ENCODE results near the gene NUP58. TPM values are rescaled to one million over a fixed set of nuclear protein-coding genes. Genes with fewer than 3 reads are reported as not detected.

NUP58 gene
- total and polyA plus RNA-seq, 2 experiments from 2014 or later: 22.6 to 54.8 TPM

DNA sequence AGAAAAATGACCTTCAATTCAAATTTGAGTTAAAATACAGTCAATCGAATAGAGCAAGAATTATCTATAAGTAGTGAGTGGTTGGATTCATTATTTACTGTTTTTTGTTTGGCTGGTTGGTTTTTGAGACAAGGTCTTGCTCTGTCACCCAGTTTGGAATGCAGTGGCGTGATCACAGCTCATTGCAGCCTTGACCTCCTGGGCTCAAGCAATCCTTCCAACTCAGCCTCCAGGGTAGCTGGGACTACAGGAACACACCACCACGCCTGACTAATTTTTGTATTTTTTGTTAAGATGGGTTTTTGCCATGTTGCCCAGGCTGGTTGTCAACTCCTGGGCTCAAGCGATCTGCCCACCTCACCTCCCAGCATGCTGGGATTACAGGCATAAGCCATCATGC lies 39.2 kb upstream of the NUP58 start:
- H4K20me1 ChIP-seq (ENCODE audit: insufficient read depth): no peaks in the 10 kb centered on the region
- no peaks in the 10 kb centered on the region for H3K27me3 ChIP-seq (replicated peaks; ENCODE audit: insufficient read depth)
- 86 to 92% methylated on average over 4 of the region's 4 CpGs for WGBS, 2 experiments (ENCODE audit: low coverage in 1 of 2, low lambda C conversion rate in 2 of 2, missing lambda C conversion rate in 2 of 2)
- H3K9me2 ChIP-seq (ENCODE audit: insufficient read depth): no peaks in the 10 kb centered on the region
- H3K9ac ChIP-seq: no peak overlapping the region
- no peak for DNase-seq
- in situ Hi-C loops (cut with MboI): no loop called here
- H3K9me3 ChIP-seq (ENCODE audit: low read depth): no peaks in the 10 kb centered on the region
- TF ChIP-seq EZH2phosphoT487 (IDR thresholded peaks at IDR 0.05; ENCODE audit: insufficient read depth, low read depth) (no peak), EZH2 (IDR thresholded peaks at IDR 0.05; ENCODE audit: insufficient read depth, poor library complexity, severe bottlenecking) (no peak)
- no peak overlapping the region for H3K4me2 ChIP-seq (ENCODE audit: unreplicated experiment)
- no peak overlapping the region for H3K4me3 ChIP-seq
- no peak overlapping the region for H2AFZ ChIP-seq
- no peaks in the 10 kb centered on the region for H3K4me1 ChIP-seq (ENCODE audit: insufficient read depth)
- H3F3A ChIP-seq (ENCODE audit: insufficient read depth): no peaks in the 10 kb centered on the region
- no peak overlapping the region for H3K27ac ChIP-seq
- H3K79me2 ChIP-seq (ENCODE audit: insufficient read depth): peaks cover 7% of the 10 kb centered on the region; the same call in 1 of the 2 replicates
- peaks cover 55% of the 10 kb centered on the region for H3K36me3 ChIP-seq (ENCODE audit: low read depth)

DNA sequence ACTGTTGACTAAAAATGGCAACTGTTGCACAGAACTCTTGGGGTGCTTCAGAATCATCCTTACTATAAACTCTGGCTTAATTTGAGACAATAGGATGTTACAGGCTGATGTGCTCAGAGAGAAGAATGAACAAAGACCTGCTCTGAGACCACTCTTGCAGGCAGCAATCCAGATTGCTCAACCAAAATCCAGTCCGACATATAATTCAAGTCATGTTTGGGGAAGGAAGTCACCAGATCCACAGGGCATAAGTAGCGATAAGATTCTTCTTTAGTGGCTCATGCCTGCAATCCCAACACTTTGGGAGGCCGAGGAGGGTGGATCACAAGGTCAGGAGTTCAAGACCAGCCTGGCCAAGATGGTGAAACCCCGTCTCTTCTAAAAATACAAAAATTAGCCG lies 34.7 kb upstream of the NUP58 start:
- H3F3A ChIP-seq (ENCODE audit: insufficient read depth): no peaks in the 10 kb centered on the region
- H3K9ac ChIP-seq: no peak overlapping the region
- no peak overlapping the region for H3K4me3 ChIP-seq
- no peak for DNase-seq
- no peaks in the 10 kb centered on the region for H3K4me1 ChIP-seq (ENCODE audit: insufficient read depth)
- TF ChIP-seq EZH2 (IDR thresholded peaks at IDR 0.05; ENCODE audit: insufficient read depth, poor library complexity, severe bottlenecking) (no peak), EZH2phosphoT487 (IDR thresholded peaks at IDR 0.05; ENCODE audit: insufficient read depth, low read depth) (no peak)
- in situ Hi-C loops (cut with MboI): no loop called here
- no peaks in the 10 kb centered on the region for H3K27me3 ChIP-seq (replicated peaks; ENCODE audit: insufficient read depth)
- no peaks in the 10 kb centered on the region for H3K9me3 ChIP-seq (ENCODE audit: low read depth)
- H3K9me2 ChIP-seq (ENCODE audit: insufficient read depth): no peaks in the 10 kb centered on the region
- no peak overlapping the region for H3K27ac ChIP-seq
- H4K20me1 ChIP-seq (ENCODE audit: insufficient read depth): no peaks in the 10 kb centered on the region
- H2AFZ ChIP-seq: no peak overlapping the region
- WGBS, 2 experiments (ENCODE audit: low coverage in 1 of 2, low lambda C conversion rate in 2 of 2, missing lambda C conversion rate in 2 of 2): 98 to 99% methylated on average over 5 of the region's 5 CpGs
- H3K36me3 ChIP-seq (ENCODE audit: low read depth): peaks cover 30% of the 10 kb centered on the region
- H3K4me2 ChIP-seq (ENCODE audit: unreplicated experiment): no peak overlapping the region
- peaks cover 51% of the 10 kb centered on the region for H3K79me2 ChIP-seq (ENCODE audit: insufficient read depth)

DNA sequence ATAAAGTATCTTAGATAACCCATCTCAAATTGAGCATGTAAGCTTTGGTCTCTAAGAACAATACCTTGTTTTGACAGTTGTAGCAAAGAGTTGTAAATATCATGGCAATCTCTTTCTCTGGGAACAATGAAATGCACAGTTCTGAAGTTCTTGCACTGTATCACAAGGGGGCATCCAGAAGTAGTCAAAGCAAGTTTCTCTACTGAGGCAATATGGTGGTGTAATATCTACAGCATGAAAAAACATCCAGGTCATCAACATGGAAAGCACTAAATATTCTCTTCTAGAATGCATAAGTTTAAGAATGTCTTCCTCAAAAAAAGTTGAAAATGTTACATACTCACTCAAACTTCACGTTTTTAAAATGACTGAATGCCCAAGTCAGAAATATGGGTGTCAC lies 33.7 kb upstream of the NUP58 start:
- TF ChIP-seq EZH2 (IDR thresholded peaks at IDR 0.05; ENCODE audit: insufficient read depth, poor library complexity, severe bottlenecking) (no peak), EZH2phosphoT487 (IDR thresholded peaks at IDR 0.05; ENCODE audit: insufficient read depth, low read depth) (no peak)
- Histone ChIP-seq H3K9ac (no peak overlapping the region), H3K9me2 (ENCODE audit: insufficient read depth) (no peaks in the 10 kb centered on the region), H3K4me1 (ENCODE audit: insufficient read depth) (no peaks in the 10 kb centered on the region), H4K20me1 (ENCODE audit: insufficient read depth) (no peaks in the 10 kb centered on the region), H3K36me3 (ENCODE audit: low read depth) (peaks cover 29% of the 10 kb centered on the region), H3K9me3 (ENCODE audit: low read depth) (no peaks in the 10 kb centered on the region), H3F3A (ENCODE audit: insufficient read depth) (no peaks in the 10 kb centered on the region), H3K27me3 (replicated peaks; ENCODE audit: insufficient read depth) (no peaks in the 10 kb centered on the region), H3K4me2 (ENCODE audit: unreplicated experiment) (no peak overlapping the region), H3K4me3 (no peak overlapping the region), H3K27ac (no peak overlapping the region), H3K79me2 (ENCODE audit: insufficient read depth) (peaks cover 61% of the 10 kb centered on the region), H2AFZ (no peak overlapping the region)
- WGBS, 2 experiments (ENCODE audit: low coverage in 1 of 2, low lambda C conversion rate in 2 of 2, missing lambda C conversion rate in 2 of 2): 47 to 50% methylated on average over 1 of the region's 1 CpG
- in situ Hi-C loops (cut with MboI): no loop called here
- DNase-seq: peak; percentile 45

GRCh38 chr13:25268561-25268960 lies 32.9 kb upstream of the NUP58 start:
- in situ Hi-C loops (cut with MboI): no loop called here
- TF ChIP-seq EZH2 (IDR thresholded peaks at IDR 0.05; ENCODE audit: insufficient read depth, poor library complexity, severe bottlenecking) (no peak), EZH2phosphoT487 (IDR thresholded peaks at IDR 0.05; ENCODE audit: insufficient read depth, low read depth) (no peak)

GRCh38 chr13:25276748-25277147 lies 24.7 kb upstream of the NUP58 start:
- Histone ChIP-seq H3K9me3 (ENCODE audit: low read depth) (no peaks in the 10 kb centered on the region), H3K27ac (no peak overlapping the region), H3K4me2 (ENCODE audit: unreplicated experiment) (no peak overlapping the region), H3F3A (ENCODE audit: insufficient read depth) (peaks cover 15% of the 10 kb centered on the region; the same call in 1 of the 2 replicates), H3K79me2 (ENCODE audit: insufficient read depth) (peaks cover 97% of the 10 kb centered on the region), H3K27me3 (replicated peaks; ENCODE audit: insufficient read depth) (no peaks in the 10 kb centered on the region), H3K4me3 (no peak overlapping the region), H3K9ac (no peak overlapping the region), H3K4me1 (ENCODE audit: insufficient read depth) (peaks cover 19% of the 10 kb centered on the region), H3K36me3 (ENCODE audit: low read depth) (peaks cover 24% of the 10 kb centered on the region), H4K20me1 (ENCODE audit: insufficient read depth) (peaks cover 8% of the 10 kb centered on the region; the same call in 1 of the 2 replicates), H2AFZ (no peak overlapping the region), H3K9me2 (ENCODE audit: insufficient read depth) (no peaks in the 10 kb centered on the region)
- in situ Hi-C loops (cut with MboI): no loop called here
- peak; percentile 62 for DNase-seq
- WGBS, 2 experiments (ENCODE audit: low coverage in 1 of 2, low lambda C conversion rate in 2 of 2, missing lambda C conversion rate in 2 of 2): 94 to 97% methylated on average over 2 of the region's 2 CpGs
- no peak for TF ChIP-seq EZH2 (IDR thresholded peaks at IDR 0.05; ENCODE audit: insufficient read depth, poor library complexity, severe bottlenecking)
- no peak for TF ChIP-seq EZH2phosphoT487 (IDR thresholded peaks at IDR 0.05; ENCODE audit: insufficient read depth, low read depth)

More at GRCh38 chr13:25268561-25268960, 32.9 kb upstream of the NUP58 start:
- Histone ChIP-seq H3K27ac (no peak overlapping the region), H3K4me2 (ENCODE audit: unreplicated experiment) (no peak overlapping the region), H3K4me3 (no peak overlapping the region), H3K9me2 (ENCODE audit: insufficient read depth) (no peaks in the 10 kb centered on the region), H3K36me3 (ENCODE audit: low read depth) (peaks cover 33% of the 10 kb centered on the region), H3F3A (ENCODE audit: insufficient read depth) (no peaks in the 10 kb centered on the region), H3K9ac (no peak overlapping the region), H2AFZ (no peak overlapping the region), H3K79me2 (ENCODE audit: insufficient read depth) (peaks cover 69% of the 10 kb centered on the region), H4K20me1 (ENCODE audit: insufficient read depth) (no peaks in the 10 kb centered on the region), H3K9me3 (ENCODE audit: low read depth) (no peaks in the 10 kb centered on the region), H3K27me3 (replicated peaks; ENCODE audit: insufficient read depth) (no peaks in the 10 kb centered on the region), H3K4me1 (ENCODE audit: insufficient read depth) (no peaks in the 10 kb centered on the region)
- DNase-seq: no peak
- 98 to 100% methylated on average over 5 to 6 of the region's 6 CpGs for WGBS, 2 experiments (ENCODE audit: low coverage in 1 of 2, low lambda C conversion rate in 2 of 2, missing lambda C conversion rate in 2 of 2)
